Measurements from ENCODE around the gene SEMA3E.

The SEMA3E gene

DNA sequence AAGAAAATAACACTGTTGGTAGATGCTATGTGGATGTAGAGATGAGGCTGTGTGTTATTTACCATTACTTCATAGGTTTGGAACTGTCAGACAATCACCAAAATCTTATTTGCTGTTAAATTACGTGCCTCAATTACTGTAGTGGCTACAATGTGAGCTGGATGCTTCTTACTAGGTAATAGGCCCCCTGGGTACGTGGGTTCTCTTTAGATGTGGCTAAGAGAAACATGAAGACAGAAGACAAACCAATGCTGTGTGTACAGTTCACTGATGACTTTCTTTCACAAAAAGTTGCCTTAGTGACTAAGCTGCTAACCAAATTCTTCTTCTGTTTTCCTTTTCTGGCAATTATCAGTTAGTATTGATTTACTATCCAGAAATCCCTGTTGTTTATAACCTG lies 144.6 kb downstream of the SEMA3E start:
- H3K36me3 ChIP-seq (ENCODE audit: insufficient read depth, low read length): no peaks in the 10 kb centered on the region
- TF ChIP-seq, protein P1, sequence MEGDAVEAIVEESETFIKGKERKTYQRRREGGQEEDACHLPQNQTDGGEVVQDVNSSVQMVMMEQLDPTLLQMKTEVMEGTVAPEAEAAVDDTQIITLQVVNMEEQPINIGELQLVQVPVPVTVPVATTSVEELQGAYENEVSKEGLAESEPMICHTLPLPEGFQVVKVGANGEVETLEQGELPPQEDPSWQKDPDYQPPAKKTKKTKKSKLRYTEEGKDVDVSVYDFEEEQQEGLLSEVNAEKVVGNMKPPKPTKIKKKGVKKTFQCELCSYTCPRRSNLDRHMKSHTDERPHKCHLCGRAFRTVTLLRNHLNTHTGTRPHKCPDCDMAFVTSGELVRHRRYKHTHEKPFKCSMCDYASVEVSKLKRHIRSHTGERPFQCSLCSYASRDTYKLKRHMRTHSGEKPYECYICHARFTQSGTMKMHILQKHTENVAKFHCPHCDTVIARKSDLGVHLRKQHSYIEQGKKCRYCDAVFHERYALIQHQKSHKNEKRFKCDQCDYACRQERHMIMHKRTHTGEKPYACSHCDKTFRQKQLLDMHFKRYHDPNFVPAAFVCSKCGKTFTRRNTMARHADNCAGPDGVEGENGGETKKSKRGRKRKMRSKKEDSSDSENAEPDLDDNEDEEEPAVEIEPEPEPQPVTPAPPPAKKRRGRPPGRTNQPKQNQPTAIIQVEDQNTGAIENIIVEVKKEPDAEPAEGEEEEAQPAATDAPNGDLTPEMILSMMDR (conservative IDR thresholded peaks at IDR 0.05; ENCODE audit: low read length): no peak
- no peak for TF ChIP-seq EZH2phosphoT487 (IDR thresholded peaks at IDR 0.05; ENCODE audit: borderline replicate concordance)

DNA sequence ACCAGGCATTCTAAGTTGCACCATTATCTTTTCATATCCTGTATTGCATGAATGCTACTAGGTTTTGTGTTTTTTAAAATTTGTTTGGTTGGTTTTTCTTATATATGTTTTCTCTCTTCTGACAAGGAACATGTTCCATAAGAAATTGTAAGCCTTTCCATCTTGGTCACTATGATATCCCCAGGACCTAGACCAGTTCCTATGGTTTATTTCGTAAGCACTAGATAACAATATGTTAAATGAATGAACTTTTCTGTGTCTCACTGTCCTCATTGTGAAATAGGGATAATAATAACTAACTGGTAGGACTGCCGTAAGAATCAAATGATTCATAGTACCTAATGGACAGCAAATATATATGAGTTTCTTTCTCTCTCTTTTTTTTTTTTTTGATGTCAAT lies 146.3 kb downstream of the SEMA3E start:
- no peaks in the 10 kb centered on the region for H3K9me3 ChIP-seq (ENCODE audit: insufficient read depth, low read depth, low read length)
- no peaks in the 10 kb centered on the region for H3K79me2 ChIP-seq (ENCODE audit: insufficient read depth, low read length)
- no peak overlapping the region for H3K4me2 ChIP-seq (ENCODE audit: low read depth, low read length, poor library complexity, severe bottlenecking)
- H3K4me3 ChIP-seq (ENCODE audit: low read length, poor library complexity, severe bottlenecking): no peak overlapping the region
- no peaks in the 10 kb centered on the region for H3K9me2 ChIP-seq (replicated peaks; ENCODE audit: low read depth, low read length)
- no peaks in the 10 kb centered on the region for H4K20me1 ChIP-seq (ENCODE audit: insufficient read depth, low read length, poor library complexity, severe bottlenecking)
- no peaks in the 10 kb centered on the region for H3K4me1 ChIP-seq (ENCODE audit: insufficient read depth, low read length, poor library complexity, severe bottlenecking)
- TF ChIP-seq EZH2phosphoT487 (IDR thresholded peaks at IDR 0.05; ENCODE audit: borderline replicate concordance): no peak
- TF ChIP-seq, protein P1 (conservative IDR thresholded peaks at IDR 0.05; ENCODE audit: low read length): no peak
- no peaks in the 10 kb centered on the region for H3K36me3 ChIP-seq (ENCODE audit: insufficient read depth, low read length)
- H3F3A ChIP-seq (ENCODE audit: low read depth): no peaks in the 10 kb centered on the region
- no peaks in the 10 kb centered on the region for H3K27me3 ChIP-seq (ENCODE audit: insufficient read depth, low read length, poor library complexity, severe bottlenecking)
- H2AFZ ChIP-seq (ENCODE audit: low read length): no peak overlapping the region
- H3K9ac ChIP-seq (ENCODE audit: low read depth, low read length, poor library complexity, severe bottlenecking): no peak overlapping the region

More for the DNA sequence above, 144.6 kb downstream of the SEMA3E start:
- no peaks in the 10 kb centered on the region for H3F3A ChIP-seq (ENCODE audit: low read depth)
- H4K20me1 ChIP-seq (ENCODE audit: insufficient read depth, low read length, poor library complexity, severe bottlenecking): no peaks in the 10 kb centered on the region
- no peaks in the 10 kb centered on the region for H3K27me3 ChIP-seq (ENCODE audit: insufficient read depth, low read length, poor library complexity, severe bottlenecking)
- no peak overlapping the region for H2AFZ ChIP-seq (ENCODE audit: low read length)
- H3K4me1 ChIP-seq (ENCODE audit: insufficient read depth, low read length, poor library complexity, severe bottlenecking): no peaks in the 10 kb centered on the region
- no peak overlapping the region for H3K4me2 ChIP-seq (ENCODE audit: low read depth, low read length, poor library complexity, severe bottlenecking)
- no peaks in the 10 kb centered on the region for H3K9me2 ChIP-seq (replicated peaks; ENCODE audit: low read depth, low read length)
- no peaks in the 10 kb centered on the region for H3K9me3 ChIP-seq (ENCODE audit: insufficient read depth, low read depth, low read length)
- no peak overlapping the region for H3K4me3 ChIP-seq (ENCODE audit: low read length, poor library complexity, severe bottlenecking)
- no peaks in the 10 kb centered on the region for H3K79me2 ChIP-seq (ENCODE audit: insufficient read depth, low read length)
- H3K9ac ChIP-seq (ENCODE audit: low read depth, low read length, poor library complexity, severe bottlenecking): no peak overlapping the region

DNA sequence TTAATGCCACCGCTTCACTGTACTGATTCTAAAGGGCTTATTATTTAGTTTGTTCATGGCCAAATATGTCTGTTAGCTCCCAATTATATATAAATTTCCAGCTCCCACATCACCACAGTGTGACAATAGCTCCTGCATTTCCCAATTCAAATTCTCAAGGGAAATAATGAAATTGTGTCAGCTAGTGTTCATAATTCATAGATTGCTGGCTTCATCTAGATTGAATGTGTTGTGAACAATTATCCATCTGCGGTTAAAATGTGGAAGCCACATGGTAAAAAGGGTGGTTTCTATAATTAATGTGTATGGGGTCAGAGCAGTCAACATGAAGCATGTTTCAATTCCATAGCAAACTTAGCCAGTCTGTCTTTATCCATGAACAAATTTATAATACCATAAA lies 154.3 kb downstream of the SEMA3E start:
- Histone ChIP-seq H3K4me1 (ENCODE audit: insufficient read depth, low read length, poor library complexity, severe bottlenecking) (no peaks in the 10 kb centered on the region), H3K9me2 (replicated peaks; ENCODE audit: low read depth, low read length) (no peaks in the 10 kb centered on the region), H3K4me2 (ENCODE audit: low read depth, low read length, poor library complexity, severe bottlenecking) (no peak overlapping the region), H3K79me2 (ENCODE audit: insufficient read depth, low read length) (no peaks in the 10 kb centered on the region), H3K9ac (ENCODE audit: low read depth, low read length, poor library complexity, severe bottlenecking) (no peak overlapping the region), H3K9me3 (ENCODE audit: insufficient read depth, low read depth, low read length) (no peaks in the 10 kb centered on the region), H4K20me1 (ENCODE audit: insufficient read depth, low read length, poor library complexity, severe bottlenecking) (no peaks in the 10 kb centered on the region), H3F3A (ENCODE audit: low read depth) (no peaks in the 10 kb centered on the region), H3K27me3 (ENCODE audit: insufficient read depth, low read length, poor library complexity, severe bottlenecking) (no peaks in the 10 kb centered on the region), H3K36me3 (ENCODE audit: insufficient read depth, low read length) (no peaks in the 10 kb centered on the region), H2AFZ (ENCODE audit: low read length) (no peak overlapping the region), H3K4me3 (ENCODE audit: low read length, poor library complexity, severe bottlenecking) (no peak overlapping the region)
- TF ChIP-seq, protein P1 (conservative IDR thresholded peaks at IDR 0.05; ENCODE audit: low read length): no peak
- no peak for TF ChIP-seq EZH2phosphoT487 (IDR thresholded peaks at IDR 0.05; ENCODE audit: borderline replicate concordance)
